Epithelial cell of proximal tubule (primary cell): ENCODE measurements around the gene MAP1S. TPM values are rescaled to one million over a fixed set of nuclear protein-coding genes. Genes with fewer than 3 reads are reported as not detected.

Experiments used
- DNase-seq: peaks from one replicate; pipeline ENCODE4 v3.0.0-alpha.2; 2011; ENCODE audit warnings: low read depth
- H3K4me3 ChIP-seq: 2 replicates; pipeline ENCODE4 v1.5.1; 2011; ENCODE audit warnings: low read depth, mild to moderate bottlenecking, low read length
- CTCF ChIP-seq: conservative IDR thresholded peaks from 2 replicates; pipeline ENCODE4 v1.5.1; 2012; ENCODE audit warnings: low read depth, mild to moderate bottlenecking, low read length
- total RNA-seq: library from RNA; depleted of rRNA; stranded (reverse); fragments of >200 nt; gene quantifications from 2 replicates; pipeline ENCODE4 v1.2.3, GENCODE V29; 2015

MAP1S gene
- total RNA-seq, 1 donor from 2014 or later, result 50.6 TPM

DNA sequence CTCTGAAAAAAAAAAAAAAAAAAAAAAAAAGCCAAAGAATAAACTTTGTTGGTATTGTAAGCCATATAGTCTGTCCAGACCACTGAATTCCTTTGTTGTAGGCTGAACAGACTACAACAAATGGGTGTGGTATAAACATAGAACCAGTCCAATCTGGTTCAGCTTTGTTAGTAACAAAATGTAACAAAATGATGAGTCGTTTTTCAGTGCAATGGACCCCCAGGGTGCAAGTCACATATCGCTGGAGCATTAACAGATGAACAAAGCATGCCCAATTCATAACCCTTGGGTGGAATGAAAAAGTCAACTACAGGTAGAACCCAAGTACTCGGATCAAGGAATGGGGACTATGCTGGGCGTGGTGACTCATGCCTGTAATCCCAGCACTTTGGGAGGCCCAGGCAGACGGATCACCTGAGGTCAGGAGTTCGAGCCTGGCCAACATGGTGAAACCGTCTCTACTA, 18.4 kb downstream of the MAP1S start:
- DNase-seq, result no peak
- TF ChIP-seq CTCF, result no peak
- no peak overlapping the region for H3K4me3 ChIP-seq

DNA sequence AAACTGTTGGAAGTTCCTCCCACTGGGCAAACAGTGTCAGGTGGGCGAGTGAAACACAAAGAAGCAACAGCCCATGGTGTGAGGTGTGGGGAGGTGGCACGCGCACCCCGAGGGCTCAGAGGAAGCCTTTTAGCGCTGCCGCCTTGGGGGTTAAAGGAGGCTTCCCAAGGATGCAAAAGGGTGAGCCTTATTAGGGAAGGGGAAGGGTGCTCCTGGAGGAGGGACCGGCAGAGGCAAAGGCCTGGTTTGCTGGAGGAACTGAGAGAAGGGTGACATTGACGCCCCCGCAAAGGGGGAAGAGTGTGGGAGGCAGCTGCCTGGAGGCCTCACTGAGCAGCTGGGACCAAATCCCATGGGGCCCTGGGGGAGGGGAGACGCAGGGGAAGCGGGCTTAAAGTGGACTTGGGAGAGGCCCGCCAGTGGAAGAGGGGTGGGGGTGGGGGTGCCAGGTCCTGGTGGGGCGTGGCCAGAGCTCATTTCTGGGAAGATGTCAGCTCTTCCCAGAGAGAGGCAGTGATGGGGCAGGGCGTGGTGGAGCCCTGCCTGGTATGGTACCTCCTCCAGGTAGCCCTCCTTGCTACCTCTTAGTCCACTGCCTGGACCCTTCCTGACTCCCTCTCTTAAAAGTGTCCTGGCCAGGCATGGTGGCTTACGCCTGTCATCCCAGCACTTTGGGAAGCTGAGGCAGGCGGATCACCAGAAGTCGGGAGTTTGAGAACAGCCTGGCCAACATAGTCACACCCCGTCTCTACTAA, 20.0 kb downstream of the MAP1S start:
- TF ChIP-seq CTCF, result no peak
- H3K4me3 ChIP-seq, result no peak overlapping the region
- DNase-seq, result no peak

- DNase-seq, result no peak
- TF ChIP-seq CTCF, result no peak
- H3K4me3 ChIP-seq, result no peak overlapping the region
These were observed 22.2 kb downstream of the MAP1S start for GRCh38 chr19:17741456-17741855.

DNA sequence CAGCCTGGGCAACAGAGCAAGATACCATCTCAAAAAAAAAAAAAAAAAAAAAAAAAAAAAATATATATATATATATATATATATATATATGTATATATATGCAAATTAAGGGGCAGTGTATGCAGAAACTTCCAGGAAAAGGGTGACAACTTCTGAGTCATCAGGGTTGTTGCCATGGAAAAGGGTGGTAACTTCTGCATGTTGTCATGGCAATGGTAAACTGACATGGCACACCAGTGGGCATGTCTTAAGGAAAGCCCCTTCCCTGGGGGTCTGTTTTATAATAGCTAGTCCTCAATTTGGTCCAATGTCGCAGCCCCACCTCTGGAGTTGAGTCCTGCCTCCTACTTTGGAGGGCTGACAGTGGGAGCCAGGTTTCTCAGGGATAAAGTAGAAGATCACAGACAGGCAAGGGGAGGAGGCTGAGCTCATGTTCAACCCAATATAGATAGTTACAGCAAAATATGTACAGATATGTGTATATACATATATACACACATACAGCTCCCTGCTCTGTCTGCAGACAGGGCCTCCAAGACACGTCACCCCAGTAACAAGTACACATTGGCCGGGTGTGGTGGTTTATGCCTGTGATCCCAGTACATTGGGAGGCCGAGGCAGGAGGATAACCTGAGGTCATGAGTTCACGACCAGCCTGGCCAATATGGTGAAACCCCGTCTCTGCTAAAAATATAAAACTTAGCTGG, 24.7 kb downstream of the MAP1S start:
- TF ChIP-seq CTCF, result no peak
- peak; percentile 19 for DNase-seq
- no peak overlapping the region for H3K4me3 ChIP-seq

- DNase-seq, result peak; percentile 33
- peak overlapping the region; percentile 51 for H3K4me3 ChIP-seq
- no peak for TF ChIP-seq CTCF
These were observed 28.2 kb downstream of the MAP1S start for GRCh38 chr19:17747205-17748098.

DNA sequence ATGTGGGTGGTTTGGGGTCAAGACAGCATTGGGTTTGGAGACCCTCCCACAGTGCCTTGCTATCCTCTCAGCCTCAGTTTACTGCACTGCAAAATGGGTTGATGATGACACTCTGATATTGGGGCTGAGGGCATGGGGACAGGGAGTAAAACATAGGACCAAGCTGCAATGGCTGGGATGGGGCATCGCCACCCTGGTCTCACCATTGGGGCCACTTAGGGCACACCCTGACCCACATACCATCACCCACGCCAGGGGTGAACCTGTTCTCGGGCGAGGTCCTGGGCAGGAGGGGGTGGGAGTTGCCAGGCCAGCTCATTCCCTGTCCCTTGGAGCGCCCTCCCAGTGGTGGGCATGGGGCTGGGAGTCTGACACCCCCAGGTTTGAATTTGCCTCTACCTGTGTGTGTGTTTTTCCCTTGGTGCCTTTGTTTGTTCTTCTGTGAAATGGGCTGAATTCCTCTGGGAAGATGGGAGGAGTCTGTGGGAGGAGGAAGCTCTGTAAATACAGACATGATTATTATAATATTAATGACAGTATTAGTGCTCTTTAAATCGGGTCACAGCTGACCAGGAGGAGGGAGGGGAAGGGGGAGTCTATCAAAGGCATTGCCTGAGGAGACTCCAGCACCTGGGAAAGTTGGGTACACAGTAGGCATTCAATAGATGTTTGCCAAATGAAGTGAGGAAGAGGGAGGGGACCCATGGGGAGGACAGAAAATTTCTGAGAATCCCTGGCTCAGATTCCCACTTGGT, 29.8 kb downstream of the MAP1S start:
- no peak for DNase-seq

More for the DNA sequence above, 29.8 kb downstream of the MAP1S start:
- TF ChIP-seq CTCF, result no peak
- H3K4me3 ChIP-seq, result no peak overlapping the region
